ENCODE data around the gene ADGRV1.
"Not testable (repeated sequence)": the region's sequence is repeated elsewhere in the genome, so short reads cannot be mapped to it uniquely, and the experiment has no call there.

The ADGRV1 gene

GRCh38 chr5:90657030-90657429 is 98.4 kb downstream of the ADGRV1 start:
- DNase-seq (ENCODE audit: low spot score) = no peak

GRCh38 chr5:90657788-90658187 is 99.2 kb downstream of the ADGRV1 start:
- DNase-seq (ENCODE audit: low spot score) = no peak

- no peak for DNase-seq (ENCODE audit: low spot score)
Measured at GRCh38 chr5:90658620-90659019, 100.0 kb downstream of the ADGRV1 start.

GRCh38 chr5:90668079-90668565 is 109.5 kb downstream of the ADGRV1 start:
- not testable (repeated sequence) for DNase-seq (ENCODE audit: low spot score)

GRCh38 chr5:90675222-90675621 is 116.6 kb downstream of the ADGRV1 start:
- DNase-seq (ENCODE audit: low spot score) = no peak

- DNase-seq (ENCODE audit: low spot score) = no peak
Measured at GRCh38 chr5:90680921-90681563, 122.4 kb downstream of the ADGRV1 start.

GRCh38 chr5:90682278-90682677 is 123.7 kb downstream of the ADGRV1 start:
- DNase-seq (ENCODE audit: low spot score) = no peak

- DNase-seq (ENCODE audit: low spot score) = no peak
Measured at GRCh38 chr5:90685425-90686022, 126.9 kb downstream of the ADGRV1 start.

- DNase-seq (ENCODE audit: low spot score) = not testable (repeated sequence)
Measured at GRCh38 chr5:90686363-90686762, 127.8 kb downstream of the ADGRV1 start.

GRCh38 chr5:90687458-90687857 is 128.9 kb downstream of the ADGRV1 start:
- not testable (repeated sequence) for DNase-seq (ENCODE audit: low spot score)

- DNase-seq (ENCODE audit: low spot score) = no peak
Measured at GRCh38 chr5:90689064-90689463, 130.5 kb downstream of the ADGRV1 start.

- no peak for DNase-seq (ENCODE audit: low spot score)
Measured at GRCh38 chr5:90690307-90690706, 131.7 kb downstream of the ADGRV1 start.

GRCh38 chr5:90691533-90691932 is 132.9 kb downstream of the ADGRV1 start:
- no peak for DNase-seq (ENCODE audit: low spot score)

- no peak for DNase-seq (ENCODE audit: low spot score)
Measured at GRCh38 chr5:90696153-90696552, 137.6 kb downstream of the ADGRV1 start.

- no peak for DNase-seq (ENCODE audit: low spot score)
Measured at GRCh38 chr5:90700299-90700698, 141.7 kb downstream of the ADGRV1 start.

GRCh38 chr5:90703932-90704331 is 145.3 kb downstream of the ADGRV1 start:
- DNase-seq (ENCODE audit: low spot score) = no peak

- DNase-seq (ENCODE audit: low spot score) = no peak
Measured at GRCh38 chr5:90707698-90708097, 149.1 kb downstream of the ADGRV1 start.

GRCh38 chr5:90709323-90710155 is 150.9 kb downstream of the ADGRV1 start:
- DNase-seq (ENCODE audit: low spot score) = no peak

- no peak for DNase-seq (ENCODE audit: low spot score)
Measured at GRCh38 chr5:90718387-90718786, 159.8 kb downstream of the ADGRV1 start.

- no peak for DNase-seq (ENCODE audit: low spot score)
Measured at GRCh38 chr5:90739567-90739966, 181.0 kb downstream of the ADGRV1 start.

GRCh38 chr5:90740244-90740799 is 181.7 kb downstream of the ADGRV1 start:
- no peak for DNase-seq (ENCODE audit: low spot score)

- DNase-seq (ENCODE audit: low spot score) = no peak
Measured at GRCh38 chr5:90741022-90741564, 182.5 kb downstream of the ADGRV1 start.

Data from CD4-positive, alpha-beta T cell treated with Interleukin-15 for 4 hours (primary cell).